Measurements from ENCODE around the gene SPAG9.

SPAG9 gene

GRCh38 chr17:51015145-51015558 is 105.5 kb downstream of the SPAG9 start:
- no peak overlapping the region for H3K4me3 Mint-ChIP-seq
- DNase-seq (no peak), ATAC-seq (no peak)
- H3K27me3 Mint-ChIP-seq: no peaks in the 10 kb centered on the region
- no peak overlapping the region for H3K27ac Mint-ChIP-seq
- H3K36me3 Mint-ChIP-seq (ENCODE audit: low read depth): peaks cover 18% of the 10 kb centered on the region
- H3K4me1 Mint-ChIP-seq: no peaks in the 10 kb centered on the region
- H3K9me3 Mint-ChIP-seq: no peaks in the 10 kb centered on the region

DNA sequence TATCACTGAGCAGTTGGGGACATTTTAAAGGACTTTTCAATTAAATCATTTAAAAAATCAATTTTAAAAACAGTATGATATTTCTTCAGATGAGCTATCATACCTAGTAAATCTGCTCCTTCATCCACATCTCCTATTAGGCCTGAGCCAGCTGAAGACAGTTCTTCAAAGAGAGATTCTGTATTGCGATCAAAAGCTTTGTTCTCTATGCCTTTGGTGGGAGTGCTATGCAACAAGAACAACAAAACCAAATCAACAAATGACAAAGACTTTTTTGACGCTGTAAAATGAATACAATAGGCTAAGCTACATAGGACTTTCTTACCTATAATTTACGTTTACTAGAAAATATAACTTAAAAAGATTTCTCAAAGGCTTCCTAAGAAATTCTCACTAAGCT is 106.5 kb downstream of the SPAG9 start:
- Mint-ChIP-seq H3K27me3 (no peaks in the 10 kb centered on the region), H3K4me3 (no peak overlapping the region), H3K36me3 (ENCODE audit: low read depth) (peaks cover 18% of the 10 kb centered on the region), H3K27ac (no peak overlapping the region), H3K4me1 (no peaks in the 10 kb centered on the region), H3K9me3 (no peaks in the 10 kb centered on the region)
- no peak for ATAC-seq
- no peak for DNase-seq

DNA sequence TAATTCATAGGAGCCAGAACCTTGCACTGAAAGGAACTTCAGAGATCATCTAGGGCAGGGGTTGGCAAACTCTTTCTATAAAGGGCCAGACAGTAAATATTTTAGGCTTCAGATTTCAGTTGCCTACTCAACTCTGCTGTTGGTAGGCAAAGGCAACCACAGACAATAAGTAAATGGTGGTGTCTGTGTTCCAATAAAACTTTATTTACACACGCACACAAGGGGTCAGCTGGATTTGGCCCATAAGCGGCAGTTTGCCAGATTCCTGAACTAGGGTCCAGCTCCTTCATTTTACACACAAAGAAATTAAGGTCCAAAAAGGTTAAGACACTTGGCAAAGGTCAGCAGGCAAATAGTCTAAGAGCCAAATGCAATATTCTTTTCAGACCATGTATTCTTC is 107.3 kb downstream of the SPAG9 start:
- Mint-ChIP-seq H3K27me3 (no peaks in the 10 kb centered on the region), H3K4me3 (no peak overlapping the region), H3K36me3 (ENCODE audit: low read depth) (peaks cover 14% of the 10 kb centered on the region), H3K9me3 (no peaks in the 10 kb centered on the region), H3K27ac (no peak overlapping the region), H3K4me1 (no peaks in the 10 kb centered on the region)
- no peak for DNase-seq
- ATAC-seq: no peak

- no peaks in the 10 kb centered on the region for H3K4me1 Mint-ChIP-seq
- H3K27me3 Mint-ChIP-seq: no peaks in the 10 kb centered on the region
- ATAC-seq (no peak), DNase-seq (no peak)
- no peak overlapping the region for H3K27ac Mint-ChIP-seq
- no peak overlapping the region for H3K4me3 Mint-ChIP-seq
- no peaks in the 10 kb centered on the region for H3K9me3 Mint-ChIP-seq
- peaks cover 13% of the 10 kb centered on the region for H3K36me3 Mint-ChIP-seq (ENCODE audit: low read depth)
These were observed 108.1 kb downstream of the SPAG9 start for GRCh38 chr17:51012538-51012937.

- peaks cover 12% of the 10 kb centered on the region for H3K36me3 Mint-ChIP-seq (ENCODE audit: low read depth)
- no peaks in the 10 kb centered on the region for H3K4me1 Mint-ChIP-seq
- H3K9me3 Mint-ChIP-seq: no peaks in the 10 kb centered on the region
- ATAC-seq: no peak
- no peak overlapping the region for H3K4me3 Mint-ChIP-seq
- DNase-seq: no peak
- no peaks in the 10 kb centered on the region for H3K27me3 Mint-ChIP-seq
- H3K27ac Mint-ChIP-seq: no peak overlapping the region
These were observed 110.4 kb downstream of the SPAG9 start for GRCh38 chr17:51010173-51010675.

DNA sequence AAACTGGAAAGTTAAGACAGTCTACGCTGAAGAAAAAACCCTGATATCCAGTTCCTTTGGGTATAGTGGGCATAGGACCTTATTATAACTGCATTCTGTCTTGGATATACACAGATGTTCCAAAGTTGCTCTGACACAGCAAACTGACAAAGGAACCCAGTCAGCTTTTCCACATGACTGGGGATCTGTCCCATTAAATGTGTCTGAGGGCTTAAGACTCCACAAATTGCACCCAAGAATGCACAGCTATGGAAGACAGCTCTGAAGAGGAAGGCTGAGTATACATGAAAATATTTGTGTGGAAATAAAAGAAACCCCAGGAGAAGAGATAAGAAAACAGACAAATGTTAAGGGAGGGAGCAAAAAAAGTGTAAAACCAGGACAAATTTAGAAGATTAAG is 114.1 kb downstream of the SPAG9 start:
- H3K27ac Mint-ChIP-seq: no peak overlapping the region
- DNase-seq (no peak), ATAC-seq (no peak)
- H3K9me3 Mint-ChIP-seq: no peaks in the 10 kb centered on the region
- no peaks in the 10 kb centered on the region for H3K4me1 Mint-ChIP-seq
- peaks cover 11% of the 10 kb centered on the region for H3K36me3 Mint-ChIP-seq (ENCODE audit: low read depth)
- H3K4me3 Mint-ChIP-seq: no peak overlapping the region
- H3K27me3 Mint-ChIP-seq: no peaks in the 10 kb centered on the region

DNA sequence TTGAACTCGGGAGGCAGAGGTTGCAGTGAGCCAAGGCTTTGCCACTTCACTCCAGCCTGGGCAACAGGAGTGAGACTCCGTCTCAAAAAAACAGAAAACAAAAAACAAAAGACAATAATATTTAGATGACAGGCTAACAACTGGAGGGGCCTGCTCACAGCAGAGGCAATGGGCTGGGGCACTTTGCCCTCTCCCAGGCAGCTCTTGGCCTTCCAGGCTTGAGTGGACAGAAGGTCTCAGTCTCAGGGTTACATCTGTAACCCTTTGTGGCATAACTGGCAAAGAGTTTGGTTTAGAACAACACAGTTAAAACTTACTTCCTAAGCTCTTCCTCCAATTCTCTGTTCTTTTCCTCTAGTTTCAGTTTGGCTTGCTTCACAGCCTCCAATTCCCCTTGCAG is 114.9 kb downstream of the SPAG9 start:
- Mint-ChIP-seq H3K9me3 (no peaks in the 10 kb centered on the region), H3K36me3 (ENCODE audit: low read depth) (peaks cover 14% of the 10 kb centered on the region), H3K27me3 (no peaks in the 10 kb centered on the region), H3K4me3 (no peak overlapping the region), H3K4me1 (no peaks in the 10 kb centered on the region), H3K27ac (no peak overlapping the region)
- ATAC-seq: no peak
- DNase-seq: no peak

GRCh38 chr17:51004249-51004648 is 116.4 kb downstream of the SPAG9 start:
- DNase-seq: no peak
- Mint-ChIP-seq H3K27me3 (no peaks in the 10 kb centered on the region), H3K9me3 (no peaks in the 10 kb centered on the region), H3K4me1 (no peaks in the 10 kb centered on the region), H3K4me3 (no peak overlapping the region), H3K27ac (no peak overlapping the region), H3K36me3 (ENCODE audit: low read depth) (peaks cover 15% of the 10 kb centered on the region)
- ATAC-seq: no peak

DNA sequence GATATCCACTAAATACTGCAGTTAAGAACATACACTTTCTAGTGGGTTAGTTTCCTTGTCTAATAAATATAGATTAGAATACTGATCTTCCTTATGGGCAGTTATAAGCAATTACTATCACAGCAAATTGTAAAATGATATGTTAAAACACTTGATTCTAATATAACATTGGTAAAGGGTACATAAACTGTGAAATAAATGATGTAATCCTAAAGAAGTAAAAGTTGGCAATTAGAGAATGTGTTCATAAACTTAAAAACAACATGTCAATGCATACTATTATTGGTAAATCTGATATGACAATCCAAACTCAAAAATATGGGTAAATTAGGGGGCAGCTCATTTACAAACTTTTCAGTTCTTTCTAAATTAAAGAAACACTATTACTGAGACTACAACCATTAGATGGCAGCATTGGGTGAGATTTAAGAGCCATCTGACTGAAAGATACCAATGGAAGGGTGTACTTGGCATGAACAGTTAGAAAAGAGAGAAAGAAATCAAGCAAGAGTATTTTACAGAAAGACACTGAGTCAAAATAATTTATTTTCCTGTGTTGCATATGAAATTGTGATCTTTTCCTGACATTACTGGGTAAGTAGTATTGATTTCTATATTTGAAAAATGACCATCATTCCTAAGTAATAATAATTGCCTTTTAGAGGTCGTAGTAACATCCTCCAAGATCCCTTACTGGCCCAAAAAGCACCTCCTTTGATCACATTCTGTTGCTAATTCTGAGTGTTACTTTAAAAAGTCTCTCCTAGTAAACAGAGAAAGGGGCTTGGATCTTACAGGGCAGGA is 119.6 kb downstream of the SPAG9 start:
- no peaks in the 10 kb centered on the region for H3K27me3 Mint-ChIP-seq
- DNase-seq (no peak), ATAC-seq (peak; percentile 52)
- no peaks in the 10 kb centered on the region for H3K4me1 Mint-ChIP-seq
- H3K9me3 Mint-ChIP-seq: no peaks in the 10 kb centered on the region
- no peak overlapping the region for H3K4me3 Mint-ChIP-seq
- peaks cover 22% of the 10 kb centered on the region for H3K36me3 Mint-ChIP-seq (ENCODE audit: low read depth)
- no peak overlapping the region for H3K27ac Mint-ChIP-seq

DNA sequence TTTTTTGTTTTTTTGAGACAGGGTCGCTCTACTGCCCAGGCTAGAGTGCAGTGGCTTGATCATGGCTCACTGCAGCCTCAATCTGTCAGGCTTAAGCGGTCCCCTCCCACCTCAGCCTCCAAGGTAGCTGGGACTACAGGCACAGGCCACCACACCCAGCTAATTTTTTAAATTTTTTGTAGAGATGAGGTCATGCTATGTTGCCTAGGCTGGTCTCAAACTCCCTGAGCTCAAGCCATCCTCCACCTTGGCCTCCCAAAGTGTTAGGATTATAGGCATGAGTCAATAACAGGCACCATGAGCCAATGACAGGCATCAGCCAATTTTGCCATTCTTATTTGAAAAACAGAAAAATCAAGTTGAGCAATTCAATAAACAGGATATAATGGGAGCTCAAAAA is 125.0 kb downstream of the SPAG9 start:
- DNase-seq (no peak), ATAC-seq (no peak)
- Mint-ChIP-seq H3K27ac (no peak overlapping the region), H3K27me3 (no peaks in the 10 kb centered on the region), H3K36me3 (ENCODE audit: low read depth) (peaks cover 43% of the 10 kb centered on the region), H3K4me1 (no peaks in the 10 kb centered on the region), H3K4me3 (no peak overlapping the region), H3K9me3 (no peaks in the 10 kb centered on the region)

GRCh38 chr17:50993544-50993943 is 127.1 kb downstream of the SPAG9 start:
- no peak for DNase-seq
- Mint-ChIP-seq H3K4me3 (no peak overlapping the region), H3K27ac (no peak overlapping the region), H3K36me3 (ENCODE audit: low read depth) (peaks cover 47% of the 10 kb centered on the region), H3K9me3 (no peaks in the 10 kb centered on the region), H3K4me1 (no peaks in the 10 kb centered on the region), H3K27me3 (no peaks in the 10 kb centered on the region)
- no peak for ATAC-seq

- no peaks in the 10 kb centered on the region for H3K27me3 Mint-ChIP-seq
- H3K4me1 Mint-ChIP-seq: no peaks in the 10 kb centered on the region
- no peak overlapping the region for H3K4me3 Mint-ChIP-seq
- ATAC-seq (no peak), DNase-seq (no peak)
- H3K36me3 Mint-ChIP-seq (ENCODE audit: low read depth): peaks cover 36% of the 10 kb centered on the region
- no peak overlapping the region for H3K27ac Mint-ChIP-seq
- H3K9me3 Mint-ChIP-seq: no peaks in the 10 kb centered on the region
These were observed 131.5 kb downstream of the SPAG9 start for GRCh38 chr17:50989149-50989548.

DNA sequence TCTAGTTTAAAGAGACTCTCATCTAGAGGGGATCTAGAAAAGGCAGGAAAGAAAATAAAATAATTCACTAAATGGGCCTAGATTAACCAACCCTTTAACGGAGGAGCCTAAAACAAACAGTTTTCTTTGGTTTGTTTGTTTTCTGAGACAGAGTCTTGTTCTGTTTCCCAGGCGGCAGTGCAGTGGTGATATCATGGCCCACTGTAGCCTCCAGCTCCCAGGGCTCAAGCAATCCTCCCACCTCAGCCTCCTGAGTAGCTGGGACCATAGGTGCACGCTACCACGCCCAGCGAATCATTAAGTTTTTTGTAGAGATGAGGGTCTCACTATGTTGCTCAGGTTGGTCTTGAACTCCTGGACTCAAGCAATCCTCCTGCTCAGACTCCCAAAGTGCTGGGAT is 132.2 kb downstream of the SPAG9 start:
- Mint-ChIP-seq H3K4me1 (no peaks in the 10 kb centered on the region), H3K9me3 (no peaks in the 10 kb centered on the region), H3K27ac (no peak overlapping the region), H3K27me3 (no peaks in the 10 kb centered on the region), H3K4me3 (no peak overlapping the region), H3K36me3 (ENCODE audit: low read depth) (peaks cover 31% of the 10 kb centered on the region)
- no peak for DNase-seq
- no peak for ATAC-seq

- Mint-ChIP-seq H3K27me3 (no peaks in the 10 kb centered on the region), H3K36me3 (ENCODE audit: low read depth) (peaks cover 28% of the 10 kb centered on the region), H3K27ac (no peak overlapping the region), H3K4me3 (no peak overlapping the region), H3K9me3 (no peaks in the 10 kb centered on the region), H3K4me1 (no peaks in the 10 kb centered on the region)
- ATAC-seq (no peak), DNase-seq (no peak)
These were observed 133.5 kb downstream of the SPAG9 start for GRCh38 chr17:50986989-50987660.

DNA sequence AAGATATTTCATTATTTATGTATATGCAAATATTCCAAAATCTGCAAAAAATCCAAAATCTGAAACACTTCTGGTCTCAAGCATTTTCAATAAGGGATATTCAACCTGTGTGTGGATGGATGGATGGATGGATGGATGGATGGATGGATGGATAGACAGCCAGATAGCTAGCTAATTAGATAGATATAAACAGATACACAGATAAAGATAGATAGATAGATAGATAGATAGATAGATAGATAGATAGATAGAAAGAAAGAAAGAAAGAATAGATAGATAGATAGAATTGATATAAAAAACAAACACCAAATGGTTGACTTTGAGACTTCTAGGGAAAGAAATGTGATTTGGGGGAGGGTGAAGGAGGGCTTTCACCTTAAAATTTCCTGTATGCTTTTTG is 139.4 kb downstream of the SPAG9 start:
- peaks cover 17% of the 10 kb centered on the region for H3K36me3 Mint-ChIP-seq (ENCODE audit: low read depth)

More for the DNA sequence above, 139.4 kb downstream of the SPAG9 start:
- H3K4me1 Mint-ChIP-seq: peaks cover 10% of the 10 kb centered on the region
- no peak for DNase-seq
- H3K27ac Mint-ChIP-seq: no peak overlapping the region
- no peak for ATAC-seq
- no peak overlapping the region for H3K4me3 Mint-ChIP-seq
- H3K27me3 Mint-ChIP-seq: no peaks in the 10 kb centered on the region
- no peaks in the 10 kb centered on the region for H3K9me3 Mint-ChIP-seq

All from activated naive CD8-positive, alpha-beta T cell treated with anti-CD3 and anti-CD28 coated beads, Interleukin-2, amount 50 U/mL, for 24 hours (primary cell).